ENCODE results near the gene PRPF39. TPM values are rescaled to one million over a fixed set of nuclear protein-coding genes. Genes with fewer than 3 reads are reported as not detected.

The PRPF39 gene
- 26.4 and 37.8 TPM in 2 replicates for polyA plus RNA-seq (2011; rRNA removed)
- 25.3 and 31.8 TPM in 2 replicates for polyA minus RNA-seq (2011; rRNA and poly(A)+ RNA removed)

GRCh38 chr14:45083976-45084722, at the start of gene PRPF39:
TSS of gene PRPF39 (plus strand) at chr14:45084116. CDS start at chr14:45095240, 11,124 bp downstream.
- no peaks in the 10 kb centered on the region for H3K36me3 ChIP-seq (ENCODE audit: control insufficient read depth, insufficient read depth, low read length)
- H3K27me3 ChIP-seq (ENCODE audit: control insufficient read depth, insufficient read depth, low read length), result no peaks in the 10 kb centered on the region
- TF ChIP-seq, protein P1, sequence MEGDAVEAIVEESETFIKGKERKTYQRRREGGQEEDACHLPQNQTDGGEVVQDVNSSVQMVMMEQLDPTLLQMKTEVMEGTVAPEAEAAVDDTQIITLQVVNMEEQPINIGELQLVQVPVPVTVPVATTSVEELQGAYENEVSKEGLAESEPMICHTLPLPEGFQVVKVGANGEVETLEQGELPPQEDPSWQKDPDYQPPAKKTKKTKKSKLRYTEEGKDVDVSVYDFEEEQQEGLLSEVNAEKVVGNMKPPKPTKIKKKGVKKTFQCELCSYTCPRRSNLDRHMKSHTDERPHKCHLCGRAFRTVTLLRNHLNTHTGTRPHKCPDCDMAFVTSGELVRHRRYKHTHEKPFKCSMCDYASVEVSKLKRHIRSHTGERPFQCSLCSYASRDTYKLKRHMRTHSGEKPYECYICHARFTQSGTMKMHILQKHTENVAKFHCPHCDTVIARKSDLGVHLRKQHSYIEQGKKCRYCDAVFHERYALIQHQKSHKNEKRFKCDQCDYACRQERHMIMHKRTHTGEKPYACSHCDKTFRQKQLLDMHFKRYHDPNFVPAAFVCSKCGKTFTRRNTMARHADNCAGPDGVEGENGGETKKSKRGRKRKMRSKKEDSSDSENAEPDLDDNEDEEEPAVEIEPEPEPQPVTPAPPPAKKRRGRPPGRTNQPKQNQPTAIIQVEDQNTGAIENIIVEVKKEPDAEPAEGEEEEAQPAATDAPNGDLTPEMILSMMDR (IDR thresholded peaks at IDR 0.05; ENCODE audit: insufficient read depth, low read depth, low read length), result no peak
- DNase-seq (ENCODE audit: low read depth), result peak; percentile 35
- POLR2A ChIA-PET, result no interaction called here
- H3K4me3 ChIP-seq (ENCODE audit: low read depth, low read length), result peak within 1 kb of the TSS; percentile 70
- CTCF ChIA-PET, result interaction anchor here (1.0 kb wide), 1 partner anchor 16 kb away, joined by 3 read pairs; no protein-coding TSS in a partner anchor

DNA sequence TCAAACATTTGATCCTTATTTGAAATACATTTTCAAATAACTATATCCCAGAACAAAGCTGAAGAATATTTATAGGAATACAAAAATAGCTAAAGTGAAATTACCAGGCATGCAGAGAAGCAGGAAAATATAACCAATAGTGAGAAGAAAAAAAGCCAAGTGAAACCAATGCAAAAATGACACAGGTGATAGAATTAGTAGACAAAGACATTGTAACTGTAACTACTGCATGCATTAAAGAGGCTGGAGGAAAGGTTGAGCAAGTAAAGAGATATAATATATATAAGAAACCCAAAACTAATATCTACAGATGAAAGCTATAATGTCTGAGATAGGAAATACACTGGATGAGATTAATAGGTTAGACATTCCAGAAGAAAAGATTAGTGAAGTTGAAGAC, 49.2 kb upstream of the PRPF39 start:
- ChIA-PET POLR2A (no interaction called here), CTCF (no interaction called here)
- H3K36me3 ChIP-seq (ENCODE audit: control insufficient read depth, insufficient read depth, low read length), result peaks cover 1% of the 10 kb centered on the region
- DNase-seq (ENCODE audit: low read depth), result no peak
- H3K4me3 ChIP-seq (ENCODE audit: low read depth, low read length), result no peak overlapping the region
- H3K27me3 ChIP-seq (ENCODE audit: control insufficient read depth, insufficient read depth, low read length), result no peaks in the 10 kb centered on the region
- TF ChIP-seq, protein P1 (IDR thresholded peaks at IDR 0.05; ENCODE audit: insufficient read depth, low read depth, low read length), result no peak

- CTCF ChIA-PET, result no interaction called here
- DNase-seq (ENCODE audit: low read depth), result no peak
- no peaks in the 10 kb centered on the region for H3K27me3 ChIP-seq (ENCODE audit: control insufficient read depth, insufficient read depth, low read length)
- H3K4me3 ChIP-seq (ENCODE audit: low read depth, low read length), result no peak overlapping the region
- peaks cover 1% of the 10 kb centered on the region; the same call in 1 of the 2 replicates for H3K36me3 ChIP-seq (ENCODE audit: control insufficient read depth, insufficient read depth, low read length)
- POLR2A ChIA-PET, result no interaction called here
- TF ChIP-seq, protein P1 (IDR thresholded peaks at IDR 0.05; ENCODE audit: insufficient read depth, low read depth, low read length), result no peak
These were observed 45.7 kb upstream of the PRPF39 start for GRCh38 chr14:45038256-45038655.

DNA sequence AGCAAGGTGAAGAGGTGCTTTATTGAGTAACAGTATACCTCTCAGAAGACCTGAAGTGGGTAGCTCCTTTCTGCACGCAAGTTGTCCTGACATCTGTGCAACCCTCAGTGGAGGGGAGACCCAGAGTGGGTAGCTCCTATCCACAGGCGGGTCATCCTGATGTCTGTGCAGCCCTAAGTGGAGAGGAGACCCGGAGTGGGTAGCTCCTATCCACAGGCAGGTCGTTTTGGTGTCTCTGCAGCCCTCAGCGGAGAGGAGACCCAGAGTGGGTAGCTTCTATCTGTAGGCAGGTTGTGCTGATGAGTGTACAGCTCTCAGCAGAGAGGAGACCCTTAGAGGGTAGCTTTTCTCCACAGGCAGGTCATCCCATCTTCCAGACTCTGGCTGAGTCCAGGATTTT, 45.1 kb upstream of the PRPF39 start:
- TF ChIP-seq, protein P1 (IDR thresholded peaks at IDR 0.05; ENCODE audit: insufficient read depth, low read depth, low read length), result no peak
- Histone ChIP-seq H3K4me3 (ENCODE audit: low read depth, low read length) (no peak overlapping the region), H3K27me3 (ENCODE audit: control insufficient read depth, insufficient read depth, low read length) (no peaks in the 10 kb centered on the region), H3K36me3 (ENCODE audit: control insufficient read depth, insufficient read depth, low read length) (peaks cover 1% of the 10 kb centered on the region; the same call in 1 of the 2 replicates)
- POLR2A ChIA-PET, result no interaction called here
- CTCF ChIA-PET, result no interaction called here
- DNase-seq (ENCODE audit: low read depth), result no peak

- POLR2A ChIA-PET, result no interaction called here
These were observed 44.5 kb upstream of the PRPF39 start for GRCh38 chr14:45039390-45039789.

More at GRCh38 chr14:45039390-45039789, 44.5 kb upstream of the PRPF39 start:
- no peak for DNase-seq (ENCODE audit: low read depth)
- Histone ChIP-seq H3K4me3 (ENCODE audit: low read depth, low read length) (no peak overlapping the region), H3K27me3 (ENCODE audit: control insufficient read depth, insufficient read depth, low read length) (no peaks in the 10 kb centered on the region), H3K36me3 (ENCODE audit: control insufficient read depth, insufficient read depth, low read length) (peaks cover 1% of the 10 kb centered on the region; the same call in 1 of the 2 replicates)
- CTCF ChIA-PET, result no interaction called here
- TF ChIP-seq, protein P1 (IDR thresholded peaks at IDR 0.05; ENCODE audit: insufficient read depth, low read depth, low read length), result no peak
